MM.1S (cell line): ENCODE results near the gene SLC25A25.

Source experiments
- DNase-seq: peaks from one replicate; pipeline ENCODE4 v3.0.0-alpha.2; 2015
- H2AFZ ChIP-seq: fragments of 300-600 bp; sonication (generic); 2 replicates; pipeline ENCODE4 v1.6.0; 2016; ENCODE audit warnings: antibody characterized with exemption, low read length
- H3F3A ChIP-seq: fragments of 300-600 bp; sonication (generic); 2 replicates; pipeline ENCODE4 v1.6.1; 2016; ENCODE audit warnings: mild to moderate bottlenecking, antibody characterized with exemption, low read length, moderate library complexity, mixed read lengths; ENCODE audit not compliant: insufficient read depth
- H3K27ac ChIP-seq: fragments of 300-600 bp; sonication (generic); 2 replicates; pipeline ENCODE4 v1.5.1; 2016; ENCODE audit warnings: mild to moderate bottlenecking, low read length
- H3K27me3 ChIP-seq: fragments of 300-600 bp; sonication (generic); replicated peaks from 2 replicates; pipeline ENCODE4 v1.6.0; 2016; ENCODE audit warnings: low read length; ENCODE audit not compliant: insufficient read depth
- H3K36me3 ChIP-seq: fragments of 300-600 bp; sonication (generic); replicated peaks from 2 replicates; pipeline ENCODE4 v1.6.1; 2016; ENCODE audit warnings: mild to moderate bottlenecking, low read length, mixed read lengths; ENCODE audit not compliant: insufficient read depth
- H3K4me1 ChIP-seq: fragments of 300-600 bp; sonication (generic); 2 replicates; pipeline ENCODE4 v1.6.1; 2016; ENCODE audit warnings: low read length, mixed read lengths
- H3K4me2 ChIP-seq: fragments of 300-600 bp; sonication (generic); 2 replicates; pipeline ENCODE4 v1.6.0; 2016; ENCODE audit warnings: low read depth, low read length
- H3K4me3 ChIP-seq: fragments of 300-600 bp; sonication (generic); 2 replicates; pipeline ENCODE4 v1.5.1; 2016; ENCODE audit warnings: low read length, mixed read lengths
- H3K79me2 ChIP-seq: fragments of 300-600 bp; sonication (generic); 2 replicates; pipeline ENCODE4 v1.6.1; 2016; ENCODE audit warnings: mixed run types, low read length, mixed read lengths
- H3K9ac ChIP-seq: fragments of 300-600 bp; sonication (generic); 2 replicates; pipeline ENCODE4 v1.6.1; 2016; ENCODE audit warnings: low read length, mixed read lengths
- H3K9me2 ChIP-seq: fragments of 300-600 bp; sonication (generic); replicated peaks from 2 replicates; pipeline ENCODE4 v1.6.1; 2016; ENCODE audit warnings: mild to moderate bottlenecking, low read length, mixed read lengths; ENCODE audit not compliant: insufficient read depth
- H3K9me3 ChIP-seq: fragments of 300-600 bp; sonication (generic); replicated peaks from 2 replicates; pipeline ENCODE4 v1.6.1; 2016; ENCODE audit warnings: mild to moderate bottlenecking, low read length, mixed read lengths; ENCODE audit not compliant: insufficient read depth
- H4K20me1 ChIP-seq: fragments of 300-600 bp; sonication (generic); 2 replicates; pipeline ENCODE4 v1.6.1; 2016; ENCODE audit warnings: mild to moderate bottlenecking, low read length, moderate library complexity, mixed read lengths; ENCODE audit not compliant: insufficient read depth
- EZH2 ChIP-seq: fragments of 300-600 bp; sonication (generic); optimal IDR thresholded peaks from 2 replicates; pipeline ENCODE3; 2017; ENCODE audit warnings: low read depth, mild to moderate bottlenecking, antibody characterized with exemption, low read length, mixed read lengths
- EZH2phosphoT487 ChIP-seq: fragments of 300-600 bp; sonication (generic); IDR thresholded peaks from 2 replicates; pipeline ENCODE4 v1.6.1; 2018; ENCODE audit warnings: antibody characterized with exemption, low read length
- TF ChIP-seq, protein P1 (sequence below): fragments of 300-600 bp; sonication (generic); IDR thresholded peaks from 2 replicates; pipeline ENCODE4 v1.5.1; 2016; ENCODE audit warnings: antibody characterized with exemption, low read length, mixed read lengths

SLC25A25 gene

DNA sequence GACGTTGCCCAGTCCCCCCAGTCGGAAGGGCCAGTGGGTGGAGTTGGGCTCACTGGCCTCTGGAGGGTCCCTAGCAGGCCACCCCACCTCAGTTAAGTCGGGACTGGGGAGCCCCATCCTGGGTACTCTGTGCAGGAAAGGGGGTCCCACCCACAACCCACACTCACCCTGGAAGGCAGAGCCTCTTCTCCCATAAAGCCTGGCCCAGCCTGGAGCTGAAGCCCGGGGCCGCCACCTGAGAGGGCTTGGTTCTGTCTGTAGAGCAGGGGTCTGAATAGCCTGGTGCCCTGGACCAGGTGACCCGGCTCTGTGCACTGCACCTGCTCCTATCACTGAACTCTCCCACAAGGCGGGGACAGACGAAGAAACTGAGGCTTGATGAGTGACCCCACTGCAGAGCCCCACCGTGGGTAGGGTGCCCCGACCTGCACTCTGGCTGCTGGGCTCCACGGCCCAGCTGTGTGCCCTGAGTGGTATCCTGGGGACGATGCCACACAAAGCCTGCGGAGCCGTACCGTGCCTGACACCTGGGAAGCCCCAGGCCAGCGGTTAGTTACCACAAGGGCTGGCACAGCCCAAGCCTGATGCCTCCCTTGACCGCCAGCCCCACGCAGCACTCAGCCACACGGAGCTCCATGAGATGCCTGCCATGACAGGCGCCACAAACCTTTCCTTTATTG, 52.2 kb downstream of the SLC25A25 start:
- no peak for TF ChIP-seq EZH2phosphoT487
- TF ChIP-seq EZH2 = no peak
- TF ChIP-seq, protein P1, sequence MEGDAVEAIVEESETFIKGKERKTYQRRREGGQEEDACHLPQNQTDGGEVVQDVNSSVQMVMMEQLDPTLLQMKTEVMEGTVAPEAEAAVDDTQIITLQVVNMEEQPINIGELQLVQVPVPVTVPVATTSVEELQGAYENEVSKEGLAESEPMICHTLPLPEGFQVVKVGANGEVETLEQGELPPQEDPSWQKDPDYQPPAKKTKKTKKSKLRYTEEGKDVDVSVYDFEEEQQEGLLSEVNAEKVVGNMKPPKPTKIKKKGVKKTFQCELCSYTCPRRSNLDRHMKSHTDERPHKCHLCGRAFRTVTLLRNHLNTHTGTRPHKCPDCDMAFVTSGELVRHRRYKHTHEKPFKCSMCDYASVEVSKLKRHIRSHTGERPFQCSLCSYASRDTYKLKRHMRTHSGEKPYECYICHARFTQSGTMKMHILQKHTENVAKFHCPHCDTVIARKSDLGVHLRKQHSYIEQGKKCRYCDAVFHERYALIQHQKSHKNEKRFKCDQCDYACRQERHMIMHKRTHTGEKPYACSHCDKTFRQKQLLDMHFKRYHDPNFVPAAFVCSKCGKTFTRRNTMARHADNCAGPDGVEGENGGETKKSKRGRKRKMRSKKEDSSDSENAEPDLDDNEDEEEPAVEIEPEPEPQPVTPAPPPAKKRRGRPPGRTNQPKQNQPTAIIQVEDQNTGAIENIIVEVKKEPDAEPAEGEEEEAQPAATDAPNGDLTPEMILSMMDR = no peak
- H3K27me3 ChIP-seq = no peaks in the 10 kb centered on the region
- H3K4me2 ChIP-seq = no peak overlapping the region
- no peaks in the 10 kb centered on the region for H3K4me1 ChIP-seq
- no peaks in the 10 kb centered on the region for H4K20me1 ChIP-seq
- no peaks in the 10 kb centered on the region for H3K36me3 ChIP-seq
- H3K9me3 ChIP-seq = no peaks in the 10 kb centered on the region
- no peak overlapping the region for H3K27ac ChIP-seq
- no peak overlapping the region for H3K9ac ChIP-seq
- no peak for DNase-seq
- H3K9me2 ChIP-seq = no peaks in the 10 kb centered on the region
- peaks cover 10% of the 10 kb centered on the region for H3K79me2 ChIP-seq
- H2AFZ ChIP-seq = no peak overlapping the region
- H3K4me3 ChIP-seq = no peak overlapping the region
- H3F3A ChIP-seq = no peaks in the 10 kb centered on the region

- H3K27me3 ChIP-seq = no peaks in the 10 kb centered on the region
- H3K79me2 ChIP-seq = peaks cover 17% of the 10 kb centered on the region
- no peak overlapping the region for H3K9ac ChIP-seq
- H3F3A ChIP-seq = no peaks in the 10 kb centered on the region
- no peak for TF ChIP-seq EZH2phosphoT487
- TF ChIP-seq, protein P1 = no peak
- no peak for TF ChIP-seq EZH2
- H4K20me1 ChIP-seq = no peaks in the 10 kb centered on the region
- no peaks in the 10 kb centered on the region for H3K9me3 ChIP-seq
- no peaks in the 10 kb centered on the region for H3K36me3 ChIP-seq
- H2AFZ ChIP-seq = no peak overlapping the region
- H3K4me2 ChIP-seq = no peak overlapping the region
- H3K9me2 ChIP-seq = no peaks in the 10 kb centered on the region
- H3K4me1 ChIP-seq = no peaks in the 10 kb centered on the region
- H3K4me3 ChIP-seq = no peak overlapping the region
- H3K27ac ChIP-seq = no peak overlapping the region
- DNase-seq = no peak
These were observed 52.9 kb downstream of the SLC25A25 start for GRCh38 chr9:128120741-128121465.

DNA sequence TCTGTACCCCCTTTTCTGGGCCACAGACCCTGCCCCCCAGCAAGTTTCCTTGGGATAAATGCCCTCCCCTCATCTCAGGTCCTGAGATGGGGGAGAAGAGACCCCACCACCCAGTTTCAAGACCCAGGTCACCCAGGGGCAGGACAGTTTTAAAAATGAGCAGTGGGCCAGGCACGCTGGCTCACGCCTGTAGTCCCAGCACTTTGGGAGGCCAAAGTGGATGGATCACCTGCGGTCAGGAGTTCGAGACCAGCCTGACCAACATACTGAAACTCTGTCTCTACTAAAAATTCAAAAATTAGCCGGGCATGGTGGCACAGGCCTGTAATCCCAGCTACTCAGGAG, 53.4 kb downstream of the SLC25A25 start:
- H3K4me3 ChIP-seq = no peak overlapping the region
- H3K36me3 ChIP-seq = no peaks in the 10 kb centered on the region
- H3F3A ChIP-seq = 0 out of 2 replicates have a peak, but pooled peaks cover 3% of the 10 kb centered on the region
- H2AFZ ChIP-seq = no peak overlapping the region
- peaks cover 22% of the 10 kb centered on the region for H3K79me2 ChIP-seq
- no peak overlapping the region for H3K27ac ChIP-seq
- no peak for DNase-seq
- no peaks in the 10 kb centered on the region for H3K4me1 ChIP-seq
- TF ChIP-seq, protein P1 = no peak
- TF ChIP-seq EZH2phosphoT487 = no peak
- no peak for TF ChIP-seq EZH2
- H3K9ac ChIP-seq = no peak overlapping the region
- H3K9me3 ChIP-seq = no peaks in the 10 kb centered on the region
- no peak overlapping the region for H3K4me2 ChIP-seq
- no peaks in the 10 kb centered on the region for H3K27me3 ChIP-seq
- H4K20me1 ChIP-seq = no peaks in the 10 kb centered on the region
- H3K9me2 ChIP-seq = no peaks in the 10 kb centered on the region
